Activated naive CD4-positive, alpha-beta T cell treated with anti-CD3 and anti-CD28 coated beads, Interleukin-2, amount 50 U/mL, for 16 hours (primary cell): Measurements from ENCODE around the gene L3MBTL3.
"Not testable (repeated sequence)": the region's sequence is repeated elsewhere in the genome, so short reads cannot be mapped to it uniquely, and the experiment has no call there.

Experiments used
- DNase-seq: peaks from one replicate; pipeline ENCODE4 v3.0.0-alpha.2; 2020

L3MBTL3 gene

GRCh38 chr6:130140084-130140483 lies 121.7 kb downstream of the L3MBTL3 start:
- no peak for DNase-seq

- no peak for DNase-seq
These were observed 125.3 kb downstream of the L3MBTL3 start for GRCh38 chr6:130143709-130144108.

- no peak for DNase-seq
These were observed 128.7 kb downstream of the L3MBTL3 start for GRCh38 chr6:130147111-130147510.

- DNase-seq, result no peak
These were observed 129.8 kb downstream of the L3MBTL3 start for GRCh38 chr6:130148181-130148580.

- DNase-seq, result not testable (repeated sequence)
These were observed 130.6 kb downstream of the L3MBTL3 start for GRCh38 chr6:130149016-130149415.

GRCh38 chr6:130150906-130151305 lies 132.5 kb downstream of the L3MBTL3 start:
- DNase-seq, result no peak

GRCh38 chr6:130152908-130153510 lies 134.6 kb downstream of the L3MBTL3 start:
- DNase-seq, result no peak

- DNase-seq, result no peak
These were observed 138.5 kb downstream of the L3MBTL3 start for GRCh38 chr6:130156908-130157307.

- no peak for DNase-seq
These were observed 139.7 kb downstream of the L3MBTL3 start for GRCh38 chr6:130158056-130158455.

GRCh38 chr6:130158548-130158947 lies 140.2 kb downstream of the L3MBTL3 start:
- DNase-seq, result no peak

- no peak for DNase-seq
These were observed 141.6 kb downstream of the L3MBTL3 start for GRCh38 chr6:130159956-130160355.

- no peak for DNase-seq
These were observed 143.5 kb downstream of the L3MBTL3 start for GRCh38 chr6:130161683-130162404.

GRCh38 chr6:130162421-130162820 lies 144.0 kb downstream of the L3MBTL3 start:
- DNase-seq, result no peak

- no peak for DNase-seq
These were observed 144.9 kb downstream of the L3MBTL3 start for GRCh38 chr6:130163266-130163665.

- no peak for DNase-seq
These were observed 145.9 kb downstream of the L3MBTL3 start for GRCh38 chr6:130164251-130164650.

- DNase-seq, result no peak
These were observed 149.3 kb downstream of the L3MBTL3 start for GRCh38 chr6:130167655-130168054.

GRCh38 chr6:130170160-130170559 lies 151.8 kb downstream of the L3MBTL3 start:
- DNase-seq, result not testable (repeated sequence)

- DNase-seq, result not testable (repeated sequence)
These were observed 155.1 kb downstream of the L3MBTL3 start for GRCh38 chr6:130173377-130174004.

- DNase-seq, result no peak
These were observed 158.0 kb downstream of the L3MBTL3 start for GRCh38 chr6:130176378-130176777.

GRCh38 chr6:130178692-130179091 lies 160.3 kb downstream of the L3MBTL3 start:
- DNase-seq, result no peak

- DNase-seq, result no peak
These were observed 164.1 kb downstream of the L3MBTL3 start for GRCh38 chr6:130182466-130182865.

- no peak for DNase-seq
These were observed 165.2 kb downstream of the L3MBTL3 start for GRCh38 chr6:130183271-130184222.

- DNase-seq, result no peak
These were observed 167.3 kb downstream of the L3MBTL3 start for GRCh38 chr6:130185658-130186057.
